H1 (cell line): Measurements from ENCODE around the gene NR3C1.

Source experiments
- CBX8 ChIP-seq: fragments of 300-800, 300-1000 bp; sonication (generic); IDR thresholded peaks from 2 replicates; pipeline ENCODE4 v1.7.1; 2016; ENCODE audit warnings: low read depth, low read length, borderline replicate concordance
- CEBPB ChIP-seq: IDR thresholded peaks from 2 replicates; pipeline ENCODE4 v1.6.1; 2012; ENCODE audit warnings: low read depth, low read length
- FOSL1 ChIP-seq: IDR thresholded peaks from 2 replicates; pipeline ENCODE4 v1.6.1; 2011; ENCODE audit warnings: mild to moderate bottlenecking, low read depth, low read length, moderate library complexity; ENCODE audit not compliant: insufficient read depth
- JUN ChIP-seq: IDR thresholded peaks from 2 replicates; pipeline ENCODE4 v1.6.1; 2011; ENCODE audit warnings: low read depth, mild to moderate bottlenecking, improper control_type of control experiment, low read length
- KDM5A ChIP-seq: fragments of 200-600 bp; IDR thresholded peaks from 2 replicates; pipeline ENCODE4 v1.7.1; 2012; ENCODE audit warnings: mild to moderate bottlenecking, low read length, inconsistent platforms, mixed read lengths
- MAFK ChIP-seq: IDR thresholded peaks from 2 replicates; pipeline ENCODE4 v1.6.1; 2012; ENCODE audit warnings: low read depth, mild to moderate bottlenecking, improper control_type of control experiment, low read length
- NRF1 ChIP-seq: IDR thresholded peaks from 2 replicates; pipeline ENCODE4 v1.6.1; 2011; ENCODE audit warnings: mild to moderate bottlenecking, low read depth, low read length, improper control_type of control experiment
- POLR2A ChIP-seq, 2 experiments: IDR thresholded peaks; 1 replicate in 1 of 2; 2 replicates in 1 of 2; pipeline ENCODE4 v1.6.1; 2011; ENCODE audit warnings: low read depth in 2 of 2, low read length in 2 of 2, mild to moderate bottlenecking in 2 of 2; ENCODE audit errors: control extremely low read depth in 1 of 2
- POLR2AphosphoS5 ChIP-seq: IDR thresholded peaks from 2 replicates; pipeline ENCODE4 v1.6.1; 2011; ENCODE audit warnings: low read depth, low read length
- SRF ChIP-seq: IDR thresholded peaks from 2 replicates; pipeline ENCODE4 v1.6.1; 2011; ENCODE audit warnings: mild to moderate bottlenecking, low read depth, low read length, moderate library complexity
- TAF1 ChIP-seq: IDR thresholded peaks from 2 replicates; pipeline ENCODE4 v1.6.1; 2011; ENCODE audit warnings: mild to moderate bottlenecking, low read depth, low read length
- TF ChIP-seq, protein P1 (sequence below), 3 experiments: IDR thresholded peaks; 1 replicate in 2 of 3; 2 replicates in 1 of 3; pipeline versions ENCODE4 v1.5.1 to v1.6.1; 2011; ENCODE audit warnings: low read length in 3 of 3, mild to moderate bottlenecking in 3 of 3, inconsistent platforms in 2 of 3, low read depth in 1 of 3, moderate library complexity in 1 of 3; ENCODE audit not compliant: insufficient read depth in 1 of 3; ENCODE audit errors: control extremely low read depth in 1 of 3
- TF ChIP-seq, protein P2 (sequence below): IDR thresholded peaks from 2 replicates; pipeline ENCODE4 v1.6.1; 2012; ENCODE audit warnings: inconsistent platforms

DNA sequence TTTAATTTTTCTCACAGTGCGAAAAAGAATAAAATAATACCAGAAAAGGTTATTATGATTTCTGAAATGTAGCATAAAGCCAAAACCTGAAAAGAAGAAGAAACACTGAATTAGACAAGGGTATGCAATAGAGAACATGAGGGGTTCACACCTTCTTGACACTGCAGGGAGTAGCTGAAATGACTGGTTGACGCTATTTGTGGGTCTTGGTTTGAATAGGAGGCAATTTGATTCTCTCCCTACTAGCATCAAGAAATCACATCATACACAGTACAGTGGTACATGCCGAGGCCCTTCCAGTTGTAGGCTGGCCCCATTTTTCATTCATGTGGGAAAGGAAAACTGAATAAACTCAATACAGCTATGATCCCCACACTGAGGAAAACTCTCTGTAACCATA, 68.6 kb downstream of the NR3C1 start:
- TF ChIP-seq POLR2A (IDR thresholded peaks at IDR 0.05; ENCODE audit: control extremely low read depth in 1 of 2, low read depth in 2 of 2, low read length in 2 of 2): no peak
- TF ChIP-seq, protein P1, sequence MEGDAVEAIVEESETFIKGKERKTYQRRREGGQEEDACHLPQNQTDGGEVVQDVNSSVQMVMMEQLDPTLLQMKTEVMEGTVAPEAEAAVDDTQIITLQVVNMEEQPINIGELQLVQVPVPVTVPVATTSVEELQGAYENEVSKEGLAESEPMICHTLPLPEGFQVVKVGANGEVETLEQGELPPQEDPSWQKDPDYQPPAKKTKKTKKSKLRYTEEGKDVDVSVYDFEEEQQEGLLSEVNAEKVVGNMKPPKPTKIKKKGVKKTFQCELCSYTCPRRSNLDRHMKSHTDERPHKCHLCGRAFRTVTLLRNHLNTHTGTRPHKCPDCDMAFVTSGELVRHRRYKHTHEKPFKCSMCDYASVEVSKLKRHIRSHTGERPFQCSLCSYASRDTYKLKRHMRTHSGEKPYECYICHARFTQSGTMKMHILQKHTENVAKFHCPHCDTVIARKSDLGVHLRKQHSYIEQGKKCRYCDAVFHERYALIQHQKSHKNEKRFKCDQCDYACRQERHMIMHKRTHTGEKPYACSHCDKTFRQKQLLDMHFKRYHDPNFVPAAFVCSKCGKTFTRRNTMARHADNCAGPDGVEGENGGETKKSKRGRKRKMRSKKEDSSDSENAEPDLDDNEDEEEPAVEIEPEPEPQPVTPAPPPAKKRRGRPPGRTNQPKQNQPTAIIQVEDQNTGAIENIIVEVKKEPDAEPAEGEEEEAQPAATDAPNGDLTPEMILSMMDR (IDR thresholded peaks at IDR 0.05; ENCODE audit: control extremely low read depth in 1 of 3, insufficient read depth in 1 of 3, low read depth in 1 of 3, low read length in 3 of 3): no peak
- no peak for TF ChIP-seq NRF1
- TF ChIP-seq SRF: no peak
- TF ChIP-seq, protein P2, sequence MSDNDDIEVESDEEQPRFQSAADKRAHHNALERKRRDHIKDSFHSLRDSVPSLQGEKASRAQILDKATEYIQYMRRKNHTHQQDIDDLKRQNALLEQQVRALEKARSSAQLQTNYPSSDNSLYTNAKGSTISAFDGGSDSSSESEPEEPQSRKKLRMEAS: no peak
- no peak for TF ChIP-seq POLR2AphosphoS5
- no peak for TF ChIP-seq JUN
- TF ChIP-seq CBX8: no peak
- TF ChIP-seq KDM5A: no peak
- no peak for TF ChIP-seq TAF1
- no peak for TF ChIP-seq MAFK
- TF ChIP-seq FOSL1: no peak
- no peak for TF ChIP-seq CEBPB
